ENCODE data around the gene PHF13. TPM values are rescaled to one million over a fixed set of nuclear protein-coding genes. Genes with fewer than 3 reads are reported as not detected.

The PHF13 gene
- polyA plus RNA-seq, 2 of the 4 experiments (the other 2 are of a cell fraction), result 4.3 to 10.4 TPM

DNA sequence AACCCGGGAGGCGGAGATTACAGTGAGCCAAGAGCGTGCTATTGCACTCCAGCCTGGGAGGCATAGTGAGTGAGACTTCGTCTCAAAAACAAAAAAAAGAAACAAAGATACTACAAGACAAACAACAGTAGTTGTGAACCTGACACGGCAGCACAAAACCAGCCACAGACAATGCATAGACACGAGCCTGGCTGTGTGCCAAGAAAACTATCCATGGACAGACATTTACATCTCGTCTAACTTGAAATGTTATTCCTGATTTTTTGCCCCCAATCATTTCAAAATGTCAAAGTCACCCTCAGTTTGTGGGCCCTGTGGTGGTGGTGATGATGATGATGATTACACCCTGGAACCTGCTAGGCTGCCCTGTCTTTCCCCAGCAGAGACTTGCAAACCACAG lies 17.2 kb upstream of the PHF13 start (continued):
- TF ChIP-seq NR3C1 (IDR thresholded peaks at IDR 0.05) (no peak), POLR2AphosphoS2 (conservative IDR thresholded peaks at IDR 0.05; ENCODE audit: low read length) (no peak), HEYL (CRISPR knock-in tag; IDR thresholded peaks at IDR 0.05) (no peak), ESRRA (IDR thresholded peaks at IDR 0.05; ENCODE audit: borderline replicate concordance, low read length) (no peak), ZC3H11A (IDR thresholded peaks at IDR 0.05) (no peak), JUNB (IDR thresholded peaks at IDR 0.05) (no peak)
- TF ChIP-seq, protein P1, sequence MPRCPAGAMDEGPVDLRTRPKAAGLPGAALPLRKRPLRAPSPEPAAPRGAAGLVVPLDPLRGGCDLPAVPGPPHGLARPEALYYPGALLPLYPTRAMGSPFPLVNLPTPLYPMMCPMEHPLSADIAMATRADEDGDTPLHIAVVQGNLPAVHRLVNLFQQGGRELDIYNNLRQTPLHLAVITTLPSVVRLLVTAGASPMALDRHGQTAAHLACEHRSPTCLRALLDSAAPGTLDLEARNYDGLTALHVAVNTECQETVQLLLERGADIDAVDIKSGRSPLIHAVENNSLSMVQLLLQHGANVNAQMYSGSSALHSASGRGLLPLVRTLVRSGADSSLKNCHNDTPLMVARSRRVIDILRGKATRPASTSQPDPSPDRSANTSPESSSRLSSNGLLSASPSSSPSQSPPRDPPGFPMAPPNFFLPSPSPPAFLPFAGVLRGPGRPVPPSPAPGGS (IDR thresholded peaks at IDR 0.05), result no peak

DNA sequence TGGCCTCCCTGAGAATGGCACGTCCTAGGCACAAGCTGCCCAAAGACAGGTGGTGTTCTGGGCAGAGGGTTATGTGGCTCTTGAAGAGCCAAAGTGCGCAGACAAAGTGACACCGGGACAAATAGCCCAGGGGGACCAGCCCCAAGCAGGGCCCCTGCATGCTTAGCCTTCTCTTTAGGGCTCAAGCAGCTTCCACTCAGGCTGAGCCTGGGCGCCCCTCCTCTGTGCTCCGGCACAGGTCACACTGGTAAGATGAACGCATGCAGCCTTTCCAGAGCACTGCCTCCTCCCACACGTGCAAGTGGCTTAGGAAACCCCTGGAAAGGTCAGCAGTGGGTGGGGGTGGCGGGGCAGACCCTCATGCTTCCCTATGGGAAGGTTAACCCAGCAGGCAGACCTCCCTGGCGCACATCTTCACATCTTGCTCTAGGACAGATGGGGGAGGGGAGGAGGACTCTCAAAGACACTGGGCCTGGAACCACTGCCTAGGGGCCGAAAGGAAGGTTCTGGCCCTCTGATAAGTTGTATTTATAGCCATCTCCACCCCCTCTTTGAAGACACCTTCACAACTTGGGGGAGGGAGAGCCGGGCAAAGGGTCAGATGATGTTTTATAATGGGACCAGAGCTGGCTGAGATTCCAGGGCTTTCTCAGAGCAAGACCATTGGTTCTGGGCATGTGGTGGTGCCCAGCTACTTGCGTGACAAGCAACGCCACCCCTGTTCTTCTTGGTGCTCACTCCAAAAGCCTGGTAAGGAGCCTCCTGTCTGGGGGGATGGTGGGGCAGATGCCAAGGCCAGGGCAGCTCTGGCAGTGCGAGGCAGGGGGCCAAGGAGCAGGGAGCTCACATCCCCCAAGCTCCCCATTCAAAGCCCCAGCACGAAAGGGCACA lies 16.4 kb upstream of the PHF13 start:
- ChIA-PET POLR2A (no interaction called here), CTCF (interaction anchor here (1.0 to 1.7 kb wide), 3 partner anchors 11 to 43 kb away, joined by 3 to 4 read pairs (median 4); partner anchors contain the start of genes NOL9 and TAS1R1)
- 90% methylated on average over 7 of the region's 15 CpGs for WGBS (ENCODE audit: missing lambda C conversion rate)
- Histone ChIP-seq H3K4me1 (peaks cover 13% of the 10 kb centered on the region; the same call in 2 of the 3 replicates), H3K27ac (no peak overlapping the region), H3K9me3 (no peaks in the 10 kb centered on the region), H3K4me3 (no peak overlapping the region), H3K4me2 (no peak overlapping the region)
- no peak for DNase-seq (ENCODE audit: low read depth in 1 of 2, low spot score in 1 of 2)
- no peak for ATAC-seq
- no peak for TF ChIP-seq HOXA7 (CRISPR knock-in tag; IDR thresholded peaks at IDR 0.05)
- FAIRE-seq, result no peak

- no peaks in the 10 kb centered on the region for H3K9me3 ChIP-seq
- FAIRE-seq (no peak), DNase-seq (ENCODE audit: low read depth in 1 of 2, low spot score in 1 of 2) (no peak), ATAC-seq (no peak)
- no peak overlapping the region for H3K4me2 ChIP-seq
- POLR2A ChIA-PET, result no interaction called here
- WGBS (ENCODE audit: missing lambda C conversion rate), result 92% methylated on average over 4 of the region's 6 CpGs
- no peak for TF ChIP-seq ELK1 (IDR thresholded peaks at IDR 0.05; ENCODE audit: low read depth, low read length)
- TF ChIP-seq EP300 (IDR thresholded peaks at IDR 0.05), result no peak
- no peak for TF ChIP-seq CBX8 (IDR thresholded peaks at IDR 0.05)
- no peak for TF ChIP-seq PHF8 (IDR thresholded peaks at IDR 0.05; ENCODE audit: borderline replicate concordance, low read depth)
- no peak for TF ChIP-seq HOXA7 (CRISPR knock-in tag; IDR thresholded peaks at IDR 0.05)
- TF ChIP-seq USF2 (IDR thresholded peaks at IDR 0.05), result no peak
- no peak for TF ChIP-seq POLR2AphosphoS2 (conservative IDR thresholded peaks at IDR 0.05; ENCODE audit: low read length)
- TF ChIP-seq GATA3 (IDR thresholded peaks at IDR 0.05; ENCODE audit: borderline replicate concordance), result no peak
- TF ChIP-seq ZFP36 (IDR thresholded peaks at IDR 0.05; ENCODE audit: borderline replicate concordance, partially characterized antibody), result no peak
- TF ChIP-seq, protein P2, sequence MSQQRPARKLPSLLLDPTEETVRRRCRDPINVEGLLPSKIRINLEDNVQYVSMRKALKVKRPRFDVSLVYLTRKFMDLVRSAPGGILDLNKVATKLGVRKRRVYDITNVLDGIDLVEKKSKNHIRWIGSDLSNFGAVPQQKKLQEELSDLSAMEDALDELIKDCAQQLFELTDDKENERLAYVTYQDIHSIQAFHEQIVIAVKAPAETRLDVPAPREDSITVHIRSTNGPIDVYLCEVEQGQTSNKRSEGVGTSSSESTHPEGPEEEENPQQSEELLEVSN (IDR thresholded peaks at IDR 0.05; ENCODE audit: borderline replicate concordance, low read depth), result no peak
- no peak for TF ChIP-seq MAFK (IDR thresholded peaks at IDR 0.05; ENCODE audit: partially characterized antibody)
- TF ChIP-seq RFX5 (IDR thresholded peaks at IDR 0.05), result no peak
- no peak for TF ChIP-seq HES2 (IDR thresholded peaks at IDR 0.05)
- TF ChIP-seq, protein P3, sequence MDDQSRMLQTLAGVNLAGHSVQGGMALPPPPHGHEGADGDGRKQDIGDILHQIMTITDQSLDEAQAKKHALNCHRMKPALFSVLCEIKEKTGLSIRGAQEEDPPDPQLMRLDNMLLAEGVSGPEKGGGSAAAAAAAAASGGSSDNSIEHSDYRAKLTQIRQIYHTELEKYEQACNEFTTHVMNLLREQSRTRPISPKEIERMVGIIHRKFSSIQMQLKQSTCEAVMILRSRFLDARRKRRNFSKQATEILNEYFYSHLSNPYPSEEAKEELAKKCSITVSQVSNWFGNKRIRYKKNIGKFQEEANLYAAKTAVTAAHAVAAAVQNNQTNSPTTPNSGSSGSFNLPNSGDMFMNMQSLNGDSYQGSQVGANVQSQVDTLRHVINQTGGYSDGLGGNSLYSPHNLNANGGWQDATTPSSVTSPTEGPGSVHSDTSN (IDR thresholded peaks at IDR 0.05), result no peak
- TF ChIP-seq CTCF (IDR thresholded peaks at IDR 0.05), result no peak
- no peak for TF ChIP-seq BHLHE40 (IDR thresholded peaks at IDR 0.05; ENCODE audit: low read depth, low read length)
- H3K4me1 ChIP-seq, result peaks cover 13% of the 10 kb centered on the region; the same call in 2 of the 3 replicates
- no peak overlapping the region for H3K4me3 ChIP-seq
- CTCF ChIA-PET, result interaction anchor here (1.0 to 1.7 kb wide), 2 partner anchors 10 to 43 kb away, joined by 3 to 4 read pairs; partner anchors contain the start of genes NOL9 and TAS1R1
- no peak overlapping the region for H3K27ac ChIP-seq
Observed at GRCh38 chr1:6597777-6598131, 15.8 kb upstream of the PHF13 start.

Measured in A549 (cell line).